Measurements from ENCODE around the gene WIPF3. TPM values are rescaled to one million over a fixed set of nuclear protein-coding genes. Genes with fewer than 3 reads are reported as not detected.
A peak's percentile ranks its signal among the peaks of the same experiment; 100 is the strongest.

Gene WIPF3
- total and polyA plus RNA-seq, 10 donors: 0.17 to 1.5 (median 0.65) TPM

DNA sequence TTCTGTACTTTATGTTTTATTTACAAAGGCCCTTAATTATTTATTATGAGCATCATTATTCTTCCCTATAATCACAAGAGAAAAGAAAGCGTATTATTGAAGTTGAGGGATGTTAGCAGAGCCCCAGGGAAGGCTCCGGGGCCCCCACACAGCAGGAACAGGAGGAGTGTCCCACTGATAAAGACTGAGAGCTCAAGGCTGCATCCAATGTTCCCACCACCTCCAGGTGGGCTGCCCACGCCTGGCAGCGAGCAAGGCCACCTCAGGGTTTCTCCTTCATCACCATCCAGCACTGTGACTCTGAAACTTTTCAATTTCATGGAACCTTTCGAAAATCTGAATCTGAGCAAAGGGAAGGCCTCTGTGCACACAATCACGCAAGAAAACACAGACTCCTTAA, 35.9 kb upstream of the WIPF3 start:
- intact Hi-C loops (cut with DNase I; ENCODE audit: low total_unique reads): no loop called here
- H3K27me3 ChIP-seq (replicated peaks in 1 of 7): peaks cover 0 to 47% (median 3%) of the 10 kb centered on the region in 7 donors
- TF ChIP-seq POLR2A (IDR thresholded peaks at IDR 0.05) (no peak), POLR2AphosphoS5 (IDR thresholded peaks at IDR 0.05) (no peak)
- TF ChIP-seq, protein P1, sequence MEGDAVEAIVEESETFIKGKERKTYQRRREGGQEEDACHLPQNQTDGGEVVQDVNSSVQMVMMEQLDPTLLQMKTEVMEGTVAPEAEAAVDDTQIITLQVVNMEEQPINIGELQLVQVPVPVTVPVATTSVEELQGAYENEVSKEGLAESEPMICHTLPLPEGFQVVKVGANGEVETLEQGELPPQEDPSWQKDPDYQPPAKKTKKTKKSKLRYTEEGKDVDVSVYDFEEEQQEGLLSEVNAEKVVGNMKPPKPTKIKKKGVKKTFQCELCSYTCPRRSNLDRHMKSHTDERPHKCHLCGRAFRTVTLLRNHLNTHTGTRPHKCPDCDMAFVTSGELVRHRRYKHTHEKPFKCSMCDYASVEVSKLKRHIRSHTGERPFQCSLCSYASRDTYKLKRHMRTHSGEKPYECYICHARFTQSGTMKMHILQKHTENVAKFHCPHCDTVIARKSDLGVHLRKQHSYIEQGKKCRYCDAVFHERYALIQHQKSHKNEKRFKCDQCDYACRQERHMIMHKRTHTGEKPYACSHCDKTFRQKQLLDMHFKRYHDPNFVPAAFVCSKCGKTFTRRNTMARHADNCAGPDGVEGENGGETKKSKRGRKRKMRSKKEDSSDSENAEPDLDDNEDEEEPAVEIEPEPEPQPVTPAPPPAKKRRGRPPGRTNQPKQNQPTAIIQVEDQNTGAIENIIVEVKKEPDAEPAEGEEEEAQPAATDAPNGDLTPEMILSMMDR (IDR thresholded peaks at IDR 0.05 in 8 of 11, conservative IDR thresholded peaks at IDR 0.05 in 3 of 11): no peak
- peaks cover 0 to 12% (median 0%) of the 10 kb centered on the region in 6 donors for H3K4me1 ChIP-seq
- H3K36me3 ChIP-seq: no peaks in the 10 kb centered on the region
- WGBS, 5 donors: 68 to 85% (median 82%) methylated on average over 6 of the region's 6 CpGs
- no peak overlapping the region for H3K4me3 ChIP-seq
- DNase-seq: no peak
- no peaks in the 10 kb centered on the region for H3K9me3 ChIP-seq
- peak overlapping the region in 1 of 8 donors; percentile 5 for H3K27ac ChIP-seq

DNA sequence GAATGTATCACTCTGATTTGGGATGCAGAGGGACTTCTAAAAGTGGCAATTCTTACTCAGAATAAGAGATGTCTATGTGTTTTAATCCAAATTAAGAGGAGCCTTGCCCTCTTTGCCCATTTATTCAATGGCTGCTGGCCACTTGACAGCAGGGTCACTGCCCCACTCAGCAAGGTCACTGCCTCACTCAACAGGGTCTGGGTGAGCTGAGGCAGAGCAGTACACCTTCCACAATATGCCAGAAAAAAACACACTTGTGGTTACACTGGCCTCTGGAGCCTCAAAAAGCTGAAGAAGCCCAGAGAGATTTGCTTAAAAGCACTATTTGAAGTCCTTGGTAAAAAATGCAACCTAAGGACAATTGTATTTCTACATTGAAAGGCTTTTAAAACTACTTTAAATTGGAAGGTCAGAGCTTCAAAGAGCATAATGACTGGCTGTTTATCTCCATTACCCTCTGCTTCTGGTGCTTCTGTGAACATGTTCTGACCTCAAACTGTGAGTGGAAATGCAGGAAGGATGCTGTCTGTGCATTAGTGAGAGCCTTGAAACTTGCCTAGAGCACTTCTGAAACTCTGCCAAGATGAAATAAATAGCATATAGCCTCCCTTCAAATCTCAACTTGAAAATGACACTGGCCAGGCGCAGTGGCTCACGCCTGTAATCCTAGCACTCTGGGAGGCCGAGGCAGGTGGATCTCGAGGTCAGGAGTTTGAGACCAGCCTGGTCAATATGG, 35.1 kb upstream of the WIPF3 start:
- intact Hi-C loops (cut with DNase I; ENCODE audit: low total_unique reads): no loop called here
- Histone ChIP-seq H3K9me3 (no peaks in the 10 kb centered on the region), H3K4me1 (peaks cover 0 to 12% (median 0%) of the 10 kb centered on the region in 6 donors), H3K27ac (peak overlapping the region in 1 of 8 donors; percentile 5), H3K27me3 (replicated peaks in 1 of 7) (peaks cover 0 to 49% (median 7%) of the 10 kb centered on the region in 7 donors), H3K4me3 (no peak overlapping the region), H3K36me3 (no peaks in the 10 kb centered on the region)
- TF ChIP-seq POLR2A (IDR thresholded peaks at IDR 0.05) (no peak), POLR2AphosphoS5 (IDR thresholded peaks at IDR 0.05) (no peak)
- TF ChIP-seq, protein P1 (IDR thresholded peaks at IDR 0.05 in 8 of 11, conservative IDR thresholded peaks at IDR 0.05 in 3 of 11): no peak
- WGBS, 5 donors: 58 to 87% (median 64%) methylated on average over 4 of the region's 4 CpGs
- no peak for DNase-seq

DNA sequence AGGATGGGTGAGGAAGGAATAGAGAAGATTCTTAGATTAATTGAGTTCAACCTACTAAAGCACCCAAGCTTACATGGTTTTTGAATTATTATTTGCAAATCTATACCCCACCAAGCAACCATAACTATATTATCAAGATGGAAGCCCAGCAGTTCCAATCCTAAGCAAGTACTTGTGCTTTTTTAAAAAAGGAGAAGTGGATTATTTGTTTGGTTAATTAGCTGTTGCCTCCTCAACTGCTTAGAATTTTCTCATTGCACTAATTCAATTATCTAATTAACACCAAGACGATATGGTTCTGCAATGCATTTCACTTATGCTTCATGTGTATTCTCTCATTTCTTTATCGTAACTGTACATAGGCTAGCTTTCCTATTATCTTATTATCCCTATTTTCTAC, 27.3 kb upstream of the WIPF3 start:
- intact Hi-C loops (cut with DNase I; ENCODE audit: low total_unique reads): no loop called here
- no peak overlapping the region for H3K4me3 ChIP-seq
- H3K4me1 ChIP-seq: no peaks in the 10 kb centered on the region
- no peak overlapping the region for H3K27ac ChIP-seq
- no peak for DNase-seq
- WGBS, 5 donors: 87 to 98% (median 93%) methylated on average over 2 of the region's 2 CpGs
- peaks cover 0 to 4% (median 0%) of the 10 kb centered on the region in 8 donors for H3K9me3 ChIP-seq
- TF ChIP-seq, protein P1 (IDR thresholded peaks at IDR 0.05 in 8 of 11, conservative IDR thresholded peaks at IDR 0.05 in 3 of 11): no peak
- TF ChIP-seq POLR2A (IDR thresholded peaks at IDR 0.05) (no peak), POLR2AphosphoS5 (IDR thresholded peaks at IDR 0.05) (no peak)
- peaks cover 0 to 67% (median 15%) of the 10 kb centered on the region in 7 donors for H3K27me3 ChIP-seq (replicated peaks in 1 of 7)
- no peaks in the 10 kb centered on the region for H3K36me3 ChIP-seq

DNA sequence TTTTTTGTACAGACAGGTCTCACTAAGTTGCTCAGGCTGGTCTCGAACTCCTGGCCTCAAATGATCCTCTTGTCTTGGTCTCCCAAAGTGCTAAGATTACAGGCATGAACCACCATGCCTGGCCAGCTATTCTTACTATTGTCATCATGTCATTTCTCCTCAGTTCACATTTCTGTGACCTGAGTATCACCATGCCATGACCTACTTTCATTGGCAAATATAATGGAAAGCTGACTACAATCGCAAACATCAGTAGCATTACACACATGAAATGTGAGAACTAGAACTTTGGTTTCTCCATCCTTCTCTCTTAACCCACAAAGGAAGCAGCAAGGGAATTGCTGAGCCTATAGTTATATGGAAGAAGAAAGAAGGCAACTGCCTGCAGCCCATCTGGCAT, 26.0 kb upstream of the WIPF3 start:
- Histone ChIP-seq H3K4me3 (no peak overlapping the region), H3K27ac (no peak overlapping the region), H3K9me3 (peaks cover 0 to 4% (median 0%) of the 10 kb centered on the region in 8 donors), H3K27me3 (replicated peaks in 1 of 7) (peaks cover 0 to 57% (median 15%) of the 10 kb centered on the region in 7 donors), H3K36me3 (no peaks in the 10 kb centered on the region), H3K4me1 (no peaks in the 10 kb centered on the region)
- intact Hi-C loops (cut with DNase I; ENCODE audit: low total_unique reads): no loop called here
- 80 to 95% (median 91%) methylated on average over 2 of the region's 2 CpGs for WGBS, 5 donors
- DNase-seq: no peak
- TF ChIP-seq POLR2AphosphoS5 (IDR thresholded peaks at IDR 0.05): no peak
- TF ChIP-seq, protein P1 (IDR thresholded peaks at IDR 0.05 in 8 of 11, conservative IDR thresholded peaks at IDR 0.05 in 3 of 11): no peak
- no peak for TF ChIP-seq POLR2A (IDR thresholded peaks at IDR 0.05)

Measured in spleen (tissue), 11 donors.